ENCODE measurements around the gene C11orf16. TPM values are rescaled to one million over a fixed set of nuclear protein-coding genes. Genes with fewer than 3 reads are reported as not detected.
"Not testable (repeated sequence)": the region's sequence is repeated elsewhere in the genome, so short reads cannot be mapped to it uniquely, and the experiment has no call there.

C11orf16 gene
- total RNA-seq = not detected
- 0 reads per million in 2 donors for total RNA-seq

GRCh38 chr11:8932564-8933180 is at the start of gene C11orf16:
C11orf16 (minus strand) TSS chr11:8932947; CDS start chr11:8932308, 639 bp downstream.
- DNase-seq = no peak
- no peak within 1 kb of the TSS for H3K27ac Mint-ChIP-seq
- no peak for ATAC-seq
- H3K27me3 Mint-ChIP-seq = peaks cover 11% of the 10 kb centered on the region
- no peak within 1 kb of the TSS for H3K4me3 Mint-ChIP-seq
- H3K36me3 Mint-ChIP-seq (ENCODE audit: low read depth) = peaks cover 3% of the 10 kb centered on the region
- H3K4me1 Mint-ChIP-seq = peaks cover 8% of the 10 kb centered on the region
- no peaks in the 10 kb centered on the region for H3K9me3 ChIP-seq (ENCODE audit: control insufficient read depth, low read length, poor library complexity, severe bottlenecking)

DNA sequence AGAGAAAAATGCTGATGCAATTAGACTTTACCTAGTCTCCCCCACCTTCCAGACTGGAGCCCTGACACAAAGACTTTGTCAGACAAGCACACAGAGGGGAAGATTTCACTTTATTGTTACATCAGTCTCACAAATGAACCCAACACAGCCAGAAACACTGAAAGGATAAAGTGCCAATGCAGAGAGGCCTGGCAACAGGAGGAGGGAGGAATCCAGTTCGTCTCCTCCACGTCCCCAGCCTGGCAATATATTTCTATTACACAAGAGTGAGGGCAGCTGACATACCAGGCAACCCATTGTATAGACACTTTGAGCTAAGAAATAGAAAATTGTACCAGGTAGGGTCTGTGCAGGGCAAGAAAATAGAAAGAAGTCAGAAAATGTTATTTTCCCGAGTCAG is 47.7 kb upstream of the C11orf16 start:
- DNase-seq (no peak), ATAC-seq (no peak)
- Mint-ChIP-seq H3K4me3 (no peak overlapping the region), H3K36me3 (ENCODE audit: low read depth) (no peaks in the 10 kb centered on the region), H3K4me1 (no peaks in the 10 kb centered on the region), H3K27ac (no peak overlapping the region), H3K27me3 (no peaks in the 10 kb centered on the region)
- no peaks in the 10 kb centered on the region for H3K9me3 ChIP-seq (ENCODE audit: control insufficient read depth, low read length, poor library complexity, severe bottlenecking)

DNA sequence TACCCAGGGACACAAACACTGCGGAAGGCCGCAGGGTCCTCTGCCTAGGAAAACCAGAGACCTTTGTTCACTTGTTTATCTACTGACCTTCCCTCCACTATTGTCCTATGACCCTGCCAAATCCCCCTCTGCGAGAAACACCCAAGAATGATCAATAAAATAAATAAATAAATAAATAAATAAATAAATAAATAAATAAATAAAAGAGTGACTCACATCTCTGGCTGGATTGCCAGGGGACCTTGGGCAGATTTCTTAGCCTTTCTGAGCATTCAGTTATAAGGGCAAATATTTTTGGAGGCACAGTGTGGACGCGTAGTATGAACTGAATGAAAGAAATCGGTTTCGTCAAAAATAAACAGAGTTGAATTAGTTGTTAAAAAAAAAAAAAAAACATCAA is 46.6 kb upstream of the C11orf16 start:
- DNase-seq; H3K9me3 ChIP-seq (ENCODE audit: control insufficient read depth, low read length, poor library complexity, severe bottlenecking); H3K4me3 Mint-ChIP-seq; H3K27ac Mint-ChIP-seq; H3K36me3 Mint-ChIP-seq (ENCODE audit: low read depth); H3K4me1 Mint-ChIP-seq; ATAC-seq; H3K27me3 Mint-ChIP-seq: not testable (repeated sequence)

GRCh38 chr11:8973121-8973520 is 40.4 kb upstream of the C11orf16 start:
- Mint-ChIP-seq H3K4me1 (no peaks in the 10 kb centered on the region), H3K36me3 (ENCODE audit: low read depth) (peaks cover 4% of the 10 kb centered on the region), H3K27me3 (no peaks in the 10 kb centered on the region), H3K27ac (no peak overlapping the region), H3K4me3 (no peak overlapping the region)
- H3K9me3 ChIP-seq (ENCODE audit: control insufficient read depth, low read length, poor library complexity, severe bottlenecking) = no peaks in the 10 kb centered on the region
- no peak for DNase-seq
- ATAC-seq = no peak

- H3K4me1 Mint-ChIP-seq = no peaks in the 10 kb centered on the region
- DNase-seq (no peak), ATAC-seq (no peak)
- no peak overlapping the region for H3K27ac Mint-ChIP-seq
- no peaks in the 10 kb centered on the region for H3K27me3 Mint-ChIP-seq
- no peaks in the 10 kb centered on the region for H3K9me3 ChIP-seq (ENCODE audit: control insufficient read depth, low read length, poor library complexity, severe bottlenecking)
- H3K4me3 Mint-ChIP-seq = no peak overlapping the region
- H3K36me3 Mint-ChIP-seq (ENCODE audit: low read depth) = peaks cover 4% of the 10 kb centered on the region
Observed at GRCh38 chr11:8971924-8972316, 39.2 kb upstream of the C11orf16 start.

- ATAC-seq = no peak
- peaks cover 4% of the 10 kb centered on the region for H3K36me3 Mint-ChIP-seq (ENCODE audit: low read depth)
- DNase-seq = no peak
- H3K4me1 Mint-ChIP-seq = no peaks in the 10 kb centered on the region
- H3K27me3 Mint-ChIP-seq = no peaks in the 10 kb centered on the region
- no peaks in the 10 kb centered on the region for H3K9me3 ChIP-seq (ENCODE audit: control insufficient read depth, low read length, poor library complexity, severe bottlenecking)
- no peak overlapping the region for H3K27ac Mint-ChIP-seq
- no peak overlapping the region for H3K4me3 Mint-ChIP-seq
Observed at GRCh38 chr11:8971196-8971923, 38.6 kb upstream of the C11orf16 start.

GRCh38 chr11:8967184-8967583 is 34.4 kb upstream of the C11orf16 start:
- DNase-seq (no peak), ATAC-seq (no peak)
- H3K27me3 Mint-ChIP-seq = no peaks in the 10 kb centered on the region
- H3K4me1 Mint-ChIP-seq = peaks cover 20% of the 10 kb centered on the region
- no peak overlapping the region for H3K27ac Mint-ChIP-seq
- H3K36me3 Mint-ChIP-seq (ENCODE audit: low read depth) = peaks cover 9% of the 10 kb centered on the region
- H3K9me3 ChIP-seq (ENCODE audit: control insufficient read depth, low read length, poor library complexity, severe bottlenecking) = no peaks in the 10 kb centered on the region
- H3K4me3 Mint-ChIP-seq = no peak overlapping the region

DNA sequence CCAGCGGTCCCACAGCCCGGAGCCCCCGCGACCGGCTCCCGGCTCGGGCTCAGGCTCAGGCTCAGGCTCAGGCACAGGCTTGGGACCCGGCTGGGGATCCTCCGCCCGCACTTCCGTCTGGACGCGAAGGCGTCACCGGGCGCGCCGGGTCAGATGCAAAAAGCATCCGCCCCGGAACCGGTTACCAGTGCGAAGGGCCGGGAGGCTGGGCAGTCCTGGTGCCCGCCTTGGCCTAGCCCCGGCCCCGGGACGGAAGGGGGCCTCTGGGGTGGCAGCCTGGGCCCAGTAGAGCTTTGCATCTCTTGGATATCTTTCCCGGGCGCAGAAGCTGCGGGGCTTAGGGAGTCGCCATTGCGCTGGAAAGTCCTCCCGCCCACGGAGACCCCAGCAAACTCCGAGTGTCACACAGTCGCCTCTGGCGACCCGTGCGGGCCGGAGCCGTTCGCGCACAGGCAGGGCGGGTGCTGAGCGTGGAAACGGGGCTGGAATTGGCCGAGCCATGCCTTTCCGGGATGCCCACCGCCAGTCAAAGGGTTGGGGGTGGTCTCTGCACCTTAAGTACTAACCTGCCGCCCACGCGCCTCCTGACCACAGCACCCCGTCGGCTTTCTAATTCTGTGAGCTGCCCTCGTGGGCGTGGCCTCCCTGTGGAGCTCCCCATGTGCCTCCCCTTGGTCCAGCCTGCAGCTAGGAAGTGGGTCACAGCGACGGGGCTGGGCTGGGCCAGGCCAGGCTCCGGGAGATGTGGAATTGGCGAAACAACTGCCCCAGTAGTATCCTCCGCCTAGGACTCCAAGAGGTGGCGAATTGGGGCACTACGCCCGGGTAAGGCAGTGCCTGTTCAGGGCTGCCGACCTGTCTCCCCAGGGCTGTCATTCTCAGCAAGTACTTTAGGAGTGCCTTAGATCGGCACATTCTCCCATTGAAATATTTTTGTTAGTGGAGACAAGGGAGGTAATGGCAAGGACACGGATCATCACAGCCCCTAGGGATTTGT is 31.9 kb upstream of the C11orf16 start, which contains the start of gene TMEM9B:
TSS of gene TMEM9B (minus strand) at position 119 of the 997 bp plus-strand sequence. CDS start 129 bp downstream, outside the sequence.
- Mint-ChIP-seq H3K27me3 (no peaks in the 10 kb centered on the region), H3K4me3 (peak within 1 kb of the TSS; percentile 99), H3K36me3 (ENCODE audit: low read depth) (peaks cover 7% of the 10 kb centered on the region), H3K27ac (peak within 1 kb of the TSS; percentile 100), H3K4me1 (peaks cover 26% of the 10 kb centered on the region)
- ATAC-seq (peak; percentile 85), DNase-seq (peak; percentile 57 to 60 (median 57))
- no peaks in the 10 kb centered on the region for H3K9me3 ChIP-seq (ENCODE audit: control insufficient read depth, low read length, poor library complexity, severe bottlenecking)

DNA sequence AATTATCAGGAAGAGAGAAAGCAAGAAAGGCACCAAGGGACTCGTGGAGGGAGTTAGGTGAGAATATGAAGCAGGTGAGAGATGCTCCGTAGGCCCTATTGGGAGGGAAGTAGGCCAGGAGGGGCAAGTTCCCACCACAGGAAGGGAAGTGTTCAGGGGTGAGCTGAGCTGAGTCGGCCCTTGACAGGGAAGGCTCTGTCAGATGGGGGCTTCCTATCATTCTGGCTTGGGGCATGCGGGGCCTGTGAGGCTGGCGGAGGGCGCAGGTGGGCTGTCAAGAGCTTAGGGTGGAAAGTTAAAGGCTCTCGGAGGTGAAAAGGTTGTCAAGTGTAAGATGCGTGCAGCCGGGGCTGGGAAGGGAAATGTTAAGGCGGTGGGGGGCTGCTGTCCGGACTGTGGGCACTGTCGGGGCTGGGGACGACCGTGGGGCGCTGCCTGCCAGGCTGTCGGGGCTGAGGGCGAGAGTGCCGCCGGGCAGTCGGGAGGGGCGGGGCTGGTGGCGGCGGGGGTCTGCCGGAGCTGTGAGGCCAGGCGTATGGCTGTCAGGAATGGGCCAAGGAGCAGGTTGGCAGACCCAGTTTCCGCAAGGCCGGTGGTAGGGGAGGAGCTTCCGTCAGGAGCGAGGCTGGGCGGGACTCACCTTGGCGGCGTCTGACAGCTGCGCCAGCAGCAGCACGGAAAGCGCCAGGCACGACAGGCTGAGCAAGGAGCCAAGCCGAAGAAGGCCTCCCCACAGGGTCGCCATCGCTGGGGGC is 31.0 kb upstream of the C11orf16 start:
- Mint-ChIP-seq H3K36me3 (ENCODE audit: low read depth) (peaks cover 7% of the 10 kb centered on the region), H3K4me3 (peak overlapping the region; percentile 99), H3K27me3 (no peaks in the 10 kb centered on the region), H3K4me1 (peaks cover 27% of the 10 kb centered on the region), H3K27ac (peak overlapping the region; percentile 100)
- peak; percentile 55 to 62 (median 60) for DNase-seq
- peak; percentile 85 for ATAC-seq
- H3K9me3 ChIP-seq (ENCODE audit: control insufficient read depth, low read length, poor library complexity, severe bottlenecking) = no peaks in the 10 kb centered on the region

GRCh38 chr11:8962841-8963240 is 30.1 kb upstream of the C11orf16 start:
- no peak for ATAC-seq
- H3K9me3 ChIP-seq (ENCODE audit: control insufficient read depth, low read length, poor library complexity, severe bottlenecking) = no peaks in the 10 kb centered on the region
- H3K4me3 Mint-ChIP-seq = peak overlapping the region; percentile 99
- H3K36me3 Mint-ChIP-seq (ENCODE audit: low read depth) = peaks cover 7% of the 10 kb centered on the region
- DNase-seq = no peak
- no peaks in the 10 kb centered on the region for H3K27me3 Mint-ChIP-seq
- H3K4me1 Mint-ChIP-seq = peaks cover 27% of the 10 kb centered on the region
- peak overlapping the region; percentile 100 for H3K27ac Mint-ChIP-seq

DNA sequence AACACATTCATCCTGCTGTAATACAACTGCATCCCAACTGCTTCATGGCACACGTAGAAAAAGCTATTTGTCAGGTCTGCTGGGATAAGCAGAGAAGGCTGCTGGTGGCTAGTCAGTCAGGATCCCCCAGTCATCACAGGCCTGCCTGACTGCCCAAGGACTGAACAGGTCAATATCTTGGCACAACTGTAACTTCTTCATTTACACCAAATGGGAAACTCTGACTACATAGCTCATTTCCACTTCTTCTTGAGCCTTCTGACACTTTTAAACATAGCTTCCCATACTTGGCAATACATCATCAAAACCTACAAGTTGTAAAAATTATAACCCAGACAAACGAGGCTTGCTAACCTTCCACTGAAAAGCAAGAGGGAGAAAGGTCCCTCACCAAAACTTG is 28.7 kb upstream of the C11orf16 start:
- Mint-ChIP-seq H3K4me3 (no peak overlapping the region), H3K27ac (peak overlapping the region; percentile 100)
- H3K9me3 ChIP-seq (ENCODE audit: control insufficient read depth, low read length, poor library complexity, severe bottlenecking) = no peaks in the 10 kb centered on the region

GRCh38 chr11:8959546-8960166 is 26.9 kb upstream of the C11orf16 start:
- peak overlapping the region; percentile 14 for H3K27ac Mint-ChIP-seq
- DNase-seq = no peak
- H3K4me1 Mint-ChIP-seq = peaks cover 27% of the 10 kb centered on the region
- H3K9me3 ChIP-seq (ENCODE audit: control insufficient read depth, low read length, poor library complexity, severe bottlenecking) = no peaks in the 10 kb centered on the region
- no peaks in the 10 kb centered on the region for H3K27me3 Mint-ChIP-seq
- peaks cover 7% of the 10 kb centered on the region for H3K36me3 Mint-ChIP-seq (ENCODE audit: low read depth)
- H3K4me3 Mint-ChIP-seq = no peak overlapping the region
- no peak for ATAC-seq

More for the DNA sequence above, 28.7 kb upstream of the C11orf16 start:
- no peaks in the 10 kb centered on the region for H3K27me3 Mint-ChIP-seq
- peaks cover 33% of the 10 kb centered on the region for H3K4me1 Mint-ChIP-seq
- DNase-seq (no peak), ATAC-seq (no peak)
- H3K36me3 Mint-ChIP-seq (ENCODE audit: low read depth) = peaks cover 7% of the 10 kb centered on the region
